ENCODE results near the gene UGT1A4.
"Not testable (repeated sequence)": the region's sequence is repeated elsewhere in the genome, so short reads cannot be mapped to it uniquely, and the experiment has no call there.

UGT1A4 gene

GRCh38 chr2:233700028-233700635, 18.4 kb upstream of the UGT1A4 start:
- no peak for DNase-seq

- not testable (repeated sequence) for DNase-seq
Observed at GRCh38 chr2:233700842-233701241, 17.7 kb upstream of the UGT1A4 start.

- no peak for DNase-seq
Observed at GRCh38 chr2:233702238-233702637, 16.3 kb upstream of the UGT1A4 start.

GRCh38 chr2:233705911-233706506, 12.5 kb upstream of the UGT1A4 start:
- no peak for DNase-seq

- no peak for DNase-seq
Observed at GRCh38 chr2:233706720-233707119, 11.8 kb upstream of the UGT1A4 start.

- DNase-seq: no peak
Observed at GRCh38 chr2:233707940-233708644, 10.4 kb upstream of the UGT1A4 start.

- no peak for DNase-seq
Observed at GRCh38 chr2:233708942-233709341, 9.6 kb upstream of the UGT1A4 start.

- peak; percentile 10 for DNase-seq
Observed at GRCh38 chr2:233711312-233712008, 7.1 kb upstream of the UGT1A4 start.

- DNase-seq: no peak
Observed at GRCh38 chr2:233712611-233713261, 5.8 kb upstream of the UGT1A4 start, which contains the start of gene UGT1A5. TSS of gene UGT1A5 (plus strand) at chr2:233712907. CDS start at chr2:233712992, 85 bp downstream.

- no peak for DNase-seq
Observed at GRCh38 chr2:233713262-233713615, 5.3 kb upstream of the UGT1A4 start.

- DNase-seq: no peak
Observed at GRCh38 chr2:233714121-233714520, 4.4 kb upstream of the UGT1A4 start.

GRCh38 chr2:233728723-233729301, 10.3 kb downstream of the UGT1A4 start, which contains the start of gene UGT1A3:
TSS of gene UGT1A3 (plus strand) at chr2:233729042. CDS start at chr2:233729127, 85 bp downstream.
- no peak for DNase-seq

- not testable (repeated sequence) for DNase-seq
Observed at GRCh38 chr2:233736868-233737653, 18.5 kb downstream of the UGT1A4 start.

GRCh38 chr2:233740870-233741269, 22.3 kb downstream of the UGT1A4 start:
- DNase-seq: no peak

- no peak for DNase-seq
Observed at GRCh38 chr2:233743464-233744259, 25.1 kb downstream of the UGT1A4 start.

GRCh38 chr2:233745073-233745755, 26.7 kb downstream of the UGT1A4 start:
- DNase-seq: no peak

- not testable (repeated sequence) for DNase-seq
Observed at GRCh38 chr2:233745838-233746237, 27.3 kb downstream of the UGT1A4 start.

- no peak for DNase-seq
Observed at GRCh38 chr2:233746475-233747282, 28.1 kb downstream of the UGT1A4 start.

- no peak for DNase-seq
Observed at GRCh38 chr2:233747283-233747544, 28.7 kb downstream of the UGT1A4 start.

- DNase-seq: not testable (repeated sequence)
Observed at GRCh38 chr2:233750689-233751088, 32.2 kb downstream of the UGT1A4 start.

Measured in NCI-H187 treated with DMSO at 0.1 percent for 48 hours (cell line).